Suppressor macrophage (primary cell): ENCODE data around the gene TNS4.
A peak's percentile ranks its signal among the peaks of the same experiment; 100 is the strongest.

Experiments
- DNase-seq, 4 experiments: peaks; one replicate each; pipeline ENCODE4 v3.0.0-alpha.2; 2020 to 2022

The TNS4 gene

GRCh38 chr17:40433551-40434415 lies 67.6 kb downstream of the TNS4 start:
- DNase-seq = peak in 3 of 4 experiments; percentile 18 to 48 (median 46)

GRCh38 chr17:40432864-40433528 lies 68.4 kb downstream of the TNS4 start:
- no peak for DNase-seq

- DNase-seq = no peak
These were observed 70.2 kb downstream of the TNS4 start for GRCh38 chr17:40431231-40431602.

- DNase-seq = no peak
These were observed 70.9 kb downstream of the TNS4 start for GRCh38 chr17:40430272-40431230.

- no peak for DNase-seq
These were observed 74.4 kb downstream of the TNS4 start for GRCh38 chr17:40427002-40427491.
